Astrocyte of the cerebellum (primary cell): Measurements from ENCODE around the gene METAP1D.

Source experiments
- DNase-seq: peaks from one replicate; pipeline ENCODE4 v3.0.0-alpha.2; 2011; ENCODE audit warnings: low read depth
- H3K4me3 ChIP-seq: 2 replicates; pipeline ENCODE4 v1.5.1; 2011; ENCODE audit warnings: mild to moderate bottlenecking, low read depth, low read length, moderate library complexity
- in situ Hi-C: cut with HindIII; loops from 2 replicates; pipeline ENCODE4 v1.10.0; 2017; ENCODE audit warnings: low sequenced_read_pairs
- TF ChIP-seq, protein P1 (sequence below): IDR thresholded peaks from 2 replicates; pipeline ENCODE4 v1.5.1; 2012; ENCODE audit warnings: low read length, low read depth, moderate library complexity, mild to moderate bottlenecking; ENCODE audit errors: missing control alignments

METAP1D gene

DNA sequence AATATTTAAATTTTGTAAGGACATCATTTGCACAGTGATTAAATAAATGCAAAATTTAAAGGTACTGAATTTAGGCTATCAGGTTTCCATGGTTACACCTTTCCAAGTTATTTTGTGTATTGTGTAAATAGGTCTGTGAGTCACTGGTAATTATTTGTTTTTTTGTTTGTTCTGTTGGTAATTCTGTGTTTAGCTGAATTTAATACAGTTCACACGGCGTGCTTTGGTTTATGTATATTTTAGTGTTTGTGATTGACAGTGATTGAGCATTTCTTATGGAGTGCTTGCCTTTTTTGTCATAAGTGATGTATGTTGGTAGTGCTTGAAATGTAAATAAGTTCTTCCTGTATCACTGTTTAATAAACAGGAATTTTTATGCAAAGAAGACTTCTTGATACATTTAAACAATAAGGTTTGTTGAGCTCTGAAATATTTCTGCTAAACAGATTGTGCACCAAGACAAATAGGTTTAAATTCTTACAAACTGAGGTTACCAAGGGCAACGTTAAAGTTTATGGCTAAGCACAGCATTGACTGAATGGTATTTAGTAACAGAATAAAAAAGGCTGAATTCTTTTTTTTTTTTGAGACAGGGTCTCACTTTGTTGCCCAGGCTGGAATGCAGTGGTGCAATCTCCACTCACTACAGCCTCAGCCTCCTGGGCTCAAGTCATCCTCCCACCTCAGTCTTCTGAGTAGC, 47.3 kb downstream of the METAP1D start:
- in situ Hi-C loops = no loop called here
- no peak overlapping the region for H3K4me3 ChIP-seq
- TF ChIP-seq, protein P1, sequence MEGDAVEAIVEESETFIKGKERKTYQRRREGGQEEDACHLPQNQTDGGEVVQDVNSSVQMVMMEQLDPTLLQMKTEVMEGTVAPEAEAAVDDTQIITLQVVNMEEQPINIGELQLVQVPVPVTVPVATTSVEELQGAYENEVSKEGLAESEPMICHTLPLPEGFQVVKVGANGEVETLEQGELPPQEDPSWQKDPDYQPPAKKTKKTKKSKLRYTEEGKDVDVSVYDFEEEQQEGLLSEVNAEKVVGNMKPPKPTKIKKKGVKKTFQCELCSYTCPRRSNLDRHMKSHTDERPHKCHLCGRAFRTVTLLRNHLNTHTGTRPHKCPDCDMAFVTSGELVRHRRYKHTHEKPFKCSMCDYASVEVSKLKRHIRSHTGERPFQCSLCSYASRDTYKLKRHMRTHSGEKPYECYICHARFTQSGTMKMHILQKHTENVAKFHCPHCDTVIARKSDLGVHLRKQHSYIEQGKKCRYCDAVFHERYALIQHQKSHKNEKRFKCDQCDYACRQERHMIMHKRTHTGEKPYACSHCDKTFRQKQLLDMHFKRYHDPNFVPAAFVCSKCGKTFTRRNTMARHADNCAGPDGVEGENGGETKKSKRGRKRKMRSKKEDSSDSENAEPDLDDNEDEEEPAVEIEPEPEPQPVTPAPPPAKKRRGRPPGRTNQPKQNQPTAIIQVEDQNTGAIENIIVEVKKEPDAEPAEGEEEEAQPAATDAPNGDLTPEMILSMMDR = no peak
- DNase-seq = no peak

DNA sequence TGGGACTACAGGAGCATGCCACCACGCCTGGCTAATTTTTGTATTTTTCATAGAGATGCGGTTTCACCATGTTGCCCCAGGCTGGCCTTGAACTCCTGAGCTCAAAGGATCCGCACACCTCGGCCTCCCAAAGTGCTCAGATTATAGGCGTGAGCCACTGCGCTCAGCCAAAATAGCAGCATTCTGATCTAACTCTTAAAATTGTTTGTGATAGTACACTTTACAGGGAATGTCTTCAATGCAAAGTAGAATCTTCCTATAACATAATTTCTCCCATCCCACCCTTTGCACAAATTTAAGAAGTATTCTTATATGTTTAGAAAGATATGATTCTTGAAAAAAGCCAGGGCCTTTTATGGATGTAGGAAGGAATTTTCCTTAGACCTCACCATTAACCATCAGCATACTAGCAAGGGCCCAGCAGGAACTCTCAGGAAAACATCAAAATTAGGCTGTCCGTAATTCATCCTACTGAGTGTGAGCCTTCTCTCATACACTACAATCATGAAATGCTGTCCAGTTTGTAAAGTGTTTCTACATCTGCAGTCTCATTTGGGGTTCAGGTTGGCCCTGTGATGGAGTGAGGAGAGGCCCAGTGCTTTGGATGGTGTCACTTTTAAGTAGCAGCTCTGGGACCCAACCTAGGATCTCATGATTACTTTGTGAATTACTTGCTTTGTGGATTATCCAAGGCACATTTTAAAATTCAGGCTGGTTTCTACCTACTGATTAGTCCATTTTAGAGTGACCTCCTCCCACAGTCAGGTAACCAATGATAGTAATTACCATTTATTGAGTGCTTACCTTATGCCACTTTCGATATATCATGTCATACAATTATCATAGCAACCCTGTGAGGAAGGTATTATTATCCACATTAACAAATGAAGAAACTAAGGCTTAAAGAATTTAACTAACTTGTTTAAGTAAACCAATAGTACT, 48.1 kb downstream of the METAP1D start:
- no peak for DNase-seq
- in situ Hi-C loops = no loop called here
- TF ChIP-seq, protein P1 = no peak
- no peak overlapping the region for H3K4me3 ChIP-seq

DNA sequence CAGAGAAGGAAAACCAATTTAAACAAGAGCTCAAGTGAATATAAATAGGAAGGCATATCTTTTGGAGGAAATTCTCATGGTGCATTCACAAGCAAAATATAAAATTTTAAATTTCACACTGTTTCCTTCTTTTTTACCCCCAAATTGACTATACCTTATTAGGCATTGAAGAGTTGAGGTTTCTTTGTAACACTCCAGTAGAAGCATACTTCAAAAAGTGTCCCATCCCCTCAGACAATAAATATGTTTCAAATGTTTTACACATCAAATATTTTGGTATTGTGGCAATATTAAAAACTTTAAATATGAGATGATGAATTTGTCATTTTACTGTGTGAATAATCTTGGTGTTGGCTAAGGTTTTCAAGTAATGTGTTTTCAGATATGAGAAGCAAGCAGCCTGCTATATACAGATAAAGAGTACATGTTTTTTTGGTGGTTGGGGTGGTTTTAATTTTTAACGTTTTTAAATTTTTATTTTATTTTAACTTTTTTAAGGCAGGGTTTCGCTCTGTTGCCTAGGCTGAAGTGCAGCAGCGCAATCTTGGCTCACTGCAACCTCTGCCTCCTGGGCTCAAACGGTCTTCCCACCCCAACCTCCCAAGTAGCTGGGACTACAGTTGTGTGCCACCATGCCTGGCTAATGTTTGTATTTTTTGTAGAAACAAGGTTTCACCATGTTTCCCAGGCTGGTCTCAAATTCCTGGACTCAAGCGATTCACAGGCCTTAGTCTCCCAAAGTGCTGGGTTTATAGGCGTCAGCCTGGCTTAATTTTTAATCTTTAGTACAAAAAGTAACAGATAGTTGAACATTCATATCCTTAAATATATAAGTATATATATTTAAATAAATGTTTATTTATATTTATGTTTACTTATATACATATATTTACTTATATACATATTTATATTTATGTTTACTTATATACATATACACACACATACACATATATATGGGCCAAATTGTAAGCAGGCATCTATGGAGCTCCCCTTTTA, 49.1 kb downstream of the METAP1D start:
- no peak overlapping the region for H3K4me3 ChIP-seq
- TF ChIP-seq, protein P1 = no peak
- DNase-seq = no peak
- in situ Hi-C loops = no loop called here

DNA sequence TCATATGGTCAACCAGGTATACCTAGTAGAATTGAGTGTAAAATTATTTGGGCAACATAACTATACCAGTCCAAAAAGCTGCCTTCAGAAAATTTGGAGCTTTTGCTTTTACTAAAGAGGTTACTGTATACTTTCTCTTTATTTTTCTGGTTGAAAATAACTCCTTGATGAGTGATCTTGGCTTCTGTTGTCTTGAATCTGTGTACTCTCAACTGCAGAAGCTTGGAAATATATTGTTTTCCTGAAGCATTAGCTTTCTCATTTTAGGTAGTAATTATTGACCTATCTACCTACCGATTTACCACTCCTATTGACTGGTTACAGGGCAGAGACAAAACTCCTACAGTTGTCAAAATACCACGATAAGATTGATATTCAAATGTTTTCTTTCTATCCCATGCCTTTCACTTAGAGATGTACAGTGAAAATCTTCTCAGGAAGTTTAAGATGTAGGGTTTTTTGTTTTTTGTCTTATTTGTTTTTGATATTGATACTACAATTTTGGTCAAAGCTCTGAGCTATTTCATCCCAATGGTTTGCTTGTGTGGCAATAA, 49.9 kb downstream of the METAP1D start:
- in situ Hi-C loops = loop anchor here (25.0 kb wide), 1 partner anchor 237 kb away; no protein-coding TSS in a partner anchor
- no peak for DNase-seq
- TF ChIP-seq, protein P1 = no peak
- H3K4me3 ChIP-seq = no peak overlapping the region

DNA sequence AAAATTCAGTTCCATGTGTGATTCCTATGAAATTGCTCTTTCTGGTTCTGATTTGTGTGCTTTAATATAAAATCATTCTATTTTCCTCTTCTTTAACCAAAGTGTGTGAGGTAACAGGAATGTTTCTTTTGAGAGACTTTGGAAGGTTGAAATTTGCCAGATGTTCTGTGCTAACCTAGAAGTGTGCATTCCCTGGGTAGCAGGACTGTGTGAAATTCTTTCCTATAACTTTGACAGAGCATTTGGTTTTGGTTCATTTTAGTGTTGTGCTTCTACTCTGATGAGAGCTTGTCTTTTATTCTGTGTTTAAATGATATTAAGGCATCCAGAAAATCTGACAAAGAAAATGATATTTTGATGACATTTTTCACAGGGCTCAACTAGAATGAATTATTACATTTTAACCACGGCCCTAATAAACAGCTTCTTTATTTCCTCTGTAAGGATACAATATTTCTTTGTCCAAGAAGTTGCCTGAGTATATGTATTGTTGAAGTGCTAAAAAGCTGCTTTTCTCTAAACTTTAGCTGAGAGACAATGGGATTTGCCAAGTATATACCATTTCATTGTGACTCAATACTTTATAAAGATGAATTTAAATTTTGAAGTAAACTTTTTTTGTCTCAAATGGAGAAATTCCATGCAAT, 50.8 kb downstream of the METAP1D start:
- no peak for DNase-seq
- in situ Hi-C loops = loop anchor here (25.0 kb wide), 1 partner anchor 238 kb away; no protein-coding TSS in a partner anchor
- no peak overlapping the region for H3K4me3 ChIP-seq
- TF ChIP-seq, protein P1 = no peak
